ENCODE data around the gene LATS1.

LATS1 gene

DNA sequence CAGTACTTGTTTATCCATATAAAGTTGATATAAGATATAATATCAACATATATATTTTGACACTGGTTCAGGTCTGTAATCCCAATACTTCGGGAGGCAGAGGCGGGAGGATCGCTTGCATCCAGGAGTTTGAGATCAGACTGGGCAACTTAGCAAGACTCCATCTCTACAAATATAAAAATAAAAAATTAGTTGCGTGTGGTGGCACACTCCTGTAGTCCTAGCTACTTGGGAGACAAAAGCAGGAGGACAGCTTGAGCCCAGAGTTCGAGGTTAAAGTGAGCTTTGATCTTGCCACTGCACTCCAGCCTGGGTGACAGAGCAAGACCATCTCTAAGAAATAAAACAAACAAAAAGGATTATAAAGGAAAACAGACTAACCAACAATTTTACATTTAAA, 60.5 kb downstream of the LATS1 start:
- no peak for DNase-seq

DNA sequence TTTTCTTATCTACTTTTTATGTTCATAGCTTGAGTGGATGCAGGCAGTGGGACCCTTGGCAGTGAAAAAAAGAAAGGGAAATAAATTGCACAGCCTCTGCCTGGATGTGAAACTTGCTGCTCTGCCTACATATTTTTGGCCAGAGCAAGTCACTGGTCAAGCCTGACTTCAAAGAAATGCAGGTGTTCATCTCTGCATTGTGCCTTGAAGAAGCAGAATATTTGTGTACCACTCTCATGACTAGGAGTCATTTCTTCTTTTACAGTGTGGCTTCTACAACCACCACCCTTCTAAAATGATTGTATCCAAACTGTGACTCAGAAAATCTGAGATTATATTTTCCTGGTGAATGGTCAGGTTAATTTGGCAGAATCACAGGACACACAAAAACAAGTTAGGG, 66.8 kb downstream of the LATS1 start:
- DNase-seq = no peak

DNA sequence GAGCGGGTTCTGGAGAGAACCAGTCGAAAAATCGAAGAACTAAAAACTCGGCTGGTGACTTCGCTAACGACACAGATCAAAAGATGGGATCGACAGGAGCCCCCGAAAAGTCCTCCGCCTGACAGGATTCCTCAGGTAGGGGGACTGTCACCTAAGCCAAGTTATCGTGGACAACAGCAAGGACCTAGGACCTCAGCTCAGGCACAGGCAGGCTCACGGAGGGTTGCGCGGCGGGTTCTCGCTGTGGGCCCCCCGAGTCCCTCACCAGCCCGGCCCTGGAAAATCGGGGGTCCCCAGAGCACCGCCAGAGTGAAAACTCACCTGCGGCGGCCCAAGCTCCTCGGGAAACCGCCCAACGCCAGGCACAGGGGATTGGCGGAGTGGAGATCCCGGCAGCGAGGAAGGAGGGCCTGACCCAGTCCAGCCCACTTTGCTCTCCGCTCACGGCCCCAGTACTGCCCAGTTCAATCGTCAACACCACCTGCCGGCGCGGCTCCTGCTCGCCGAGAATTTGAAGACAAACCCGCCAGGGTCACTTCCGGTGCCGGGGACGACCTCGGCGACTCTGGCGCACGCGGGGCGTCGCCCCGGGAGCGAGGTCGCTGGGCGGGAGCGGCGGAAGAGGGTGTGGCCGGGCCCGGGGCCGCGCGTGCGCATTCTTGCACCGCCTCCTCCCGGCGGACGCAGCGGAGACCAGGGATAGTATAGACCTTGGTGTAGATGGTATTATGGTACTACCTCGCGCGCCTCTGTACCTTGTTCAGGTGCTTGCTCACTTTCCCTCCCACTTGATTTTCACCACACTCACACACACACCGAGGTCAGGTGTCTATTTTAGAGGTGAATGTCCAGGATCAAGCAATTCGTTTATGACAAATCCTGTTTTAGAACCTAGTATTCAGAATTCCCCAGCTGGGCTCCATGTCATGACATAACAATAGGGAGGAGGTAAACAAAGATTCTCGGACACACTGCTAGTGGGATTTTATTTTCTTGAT, 69.5 kb downstream of the LATS1 start, which contains the start of gene KATNA1:
TSS of gene KATNA1 (minus strand) at position 567 of the 998 bp plus-strand sequence. CDS start 10,167 bp downstream, outside the sequence.
- peak; percentile 78 for DNase-seq

DNA sequence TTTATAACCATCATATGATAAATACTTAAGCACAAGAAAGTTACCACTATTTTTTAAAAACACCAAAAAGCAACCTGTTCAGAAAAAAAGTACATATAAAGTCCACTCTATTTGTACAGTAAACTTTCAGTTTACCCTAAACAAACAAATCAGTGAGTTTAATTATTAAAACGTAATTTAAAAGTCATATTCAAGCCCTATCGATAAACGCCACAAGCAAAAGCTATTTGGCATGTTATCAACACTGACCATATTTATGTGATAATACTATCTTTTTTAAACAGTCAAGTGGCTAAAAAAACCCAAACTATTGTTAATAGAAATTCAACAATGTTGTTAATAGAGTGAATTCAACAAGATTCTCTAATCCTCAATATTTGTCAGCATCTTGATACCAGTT, 71.3 kb downstream of the LATS1 start:
- no peak for DNase-seq

DNA sequence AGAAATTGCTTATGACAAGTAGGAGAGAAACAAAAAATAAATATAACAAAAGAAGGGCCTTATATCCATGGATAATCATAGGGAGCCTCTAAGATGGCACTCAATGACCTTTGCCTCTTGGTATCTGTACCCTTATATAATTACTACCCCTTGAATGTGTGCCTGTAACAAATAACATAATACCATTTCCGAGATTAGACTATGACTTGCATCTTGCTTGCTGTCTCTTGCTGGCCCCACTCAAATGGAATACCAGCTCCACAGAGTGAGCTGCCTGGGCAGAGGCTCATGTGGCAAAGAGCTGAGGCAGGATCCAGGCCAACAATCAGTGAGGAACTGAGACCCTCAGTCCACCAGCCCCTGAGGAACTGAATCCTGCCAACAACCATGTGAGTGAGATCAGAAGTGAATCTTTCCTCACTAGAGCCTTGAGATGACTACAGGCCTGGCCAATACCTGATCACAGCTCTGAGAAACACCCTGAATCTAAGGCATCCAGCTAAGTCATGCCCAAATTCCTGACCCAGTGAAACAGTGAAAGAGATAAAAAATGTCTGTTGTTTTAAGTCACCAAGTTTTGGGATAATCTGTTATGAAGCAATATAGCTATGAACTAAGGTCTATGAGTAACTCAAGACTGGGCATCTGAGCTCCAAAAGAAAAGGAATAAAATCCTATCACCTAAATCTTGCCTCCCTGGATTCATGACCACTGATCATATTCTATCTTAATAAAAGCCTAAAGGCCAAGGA, 74.9 kb downstream of the LATS1 start:
- no peak for DNase-seq

DNA sequence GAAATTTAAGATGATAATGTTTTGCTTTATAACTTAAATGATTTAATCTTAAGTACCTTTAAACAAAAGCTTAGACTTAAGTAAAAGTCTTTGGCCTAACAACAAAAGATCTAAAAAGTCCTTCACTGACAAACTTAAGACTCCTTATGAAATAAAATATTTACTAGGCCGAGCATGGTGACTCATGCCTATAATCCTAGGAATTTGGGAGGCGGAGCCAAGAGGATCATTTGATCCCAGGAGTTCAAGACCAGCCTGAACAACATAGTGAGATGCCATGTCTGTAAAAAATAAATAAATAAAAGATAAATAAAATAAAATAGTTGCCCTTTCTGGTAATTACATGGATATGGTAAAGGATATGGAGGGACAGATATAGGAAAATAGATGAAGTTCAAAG, 81.8 kb downstream of the LATS1 start:
- no peak for DNase-seq

DNA sequence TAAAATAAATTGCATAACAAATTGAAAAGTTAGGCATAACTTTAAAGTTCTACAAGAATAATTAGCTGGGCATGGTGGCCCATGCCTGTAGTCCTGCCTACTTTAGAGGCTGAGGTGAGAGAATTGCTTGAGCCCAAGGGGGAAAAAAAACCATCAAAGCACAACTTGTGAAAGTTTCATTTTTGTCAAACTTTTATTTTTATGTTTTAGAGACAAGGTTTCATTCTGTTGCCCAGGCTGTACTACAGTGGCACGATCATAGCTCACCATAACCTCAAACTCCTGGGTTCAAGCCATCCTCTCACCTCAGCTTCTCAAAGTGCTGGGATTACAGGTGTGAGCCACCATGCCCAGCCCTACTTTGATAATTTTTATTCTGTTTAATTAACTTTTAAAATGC, 83.6 kb downstream of the LATS1 start:
- no peak for DNase-seq

DNA sequence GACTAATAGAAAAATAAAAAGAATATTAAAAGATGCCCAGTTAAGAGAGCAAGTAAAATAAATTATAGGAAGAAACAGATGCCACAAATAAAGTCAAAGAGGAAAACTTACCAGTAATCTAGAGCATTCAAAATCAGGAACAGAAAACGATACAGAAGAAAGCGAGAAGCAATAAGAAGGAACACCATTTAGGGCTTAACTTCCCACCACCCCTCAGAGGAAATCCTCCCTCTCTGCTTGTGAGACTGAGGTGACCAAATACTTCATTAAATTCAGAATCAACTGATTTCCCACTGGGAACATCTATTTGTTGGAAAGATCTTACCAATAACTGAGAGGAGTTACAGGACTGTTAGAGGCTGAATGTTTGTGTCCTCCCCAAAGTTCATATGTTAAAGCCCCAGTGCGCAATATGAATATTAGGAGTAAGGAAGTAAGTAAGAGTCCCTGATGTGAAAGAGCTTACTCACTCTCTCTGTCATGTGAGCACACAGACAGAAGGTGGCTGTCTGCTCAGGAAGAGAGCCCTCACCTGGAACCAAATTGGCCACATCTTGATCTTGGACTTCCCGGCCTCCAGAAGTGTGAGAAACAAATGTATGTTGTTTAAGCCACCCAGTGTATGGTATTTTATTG, 88.9 kb downstream of the LATS1 start:
- DNase-seq = no peak

DNA sequence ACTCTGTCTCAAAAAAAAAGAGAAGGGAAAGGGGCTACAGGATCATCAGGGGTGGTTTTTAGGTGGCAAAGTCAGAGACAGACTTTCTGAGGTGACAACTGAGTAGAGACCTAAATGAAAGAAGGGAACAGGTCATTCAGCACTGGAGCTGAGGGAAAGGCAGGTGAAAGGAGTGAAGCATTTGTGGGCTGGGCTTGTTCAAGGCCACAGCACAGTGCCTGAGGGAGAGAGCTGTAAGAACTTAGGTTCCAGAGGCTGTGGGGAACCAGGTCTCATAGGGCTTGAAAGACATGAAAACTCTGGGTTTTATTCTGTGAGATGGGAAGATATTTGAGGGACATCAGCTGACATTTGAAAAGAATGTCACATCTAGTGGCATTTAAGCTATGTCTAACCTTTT, 90.2 kb downstream of the LATS1 start:
- no peak for DNase-seq

DNA sequence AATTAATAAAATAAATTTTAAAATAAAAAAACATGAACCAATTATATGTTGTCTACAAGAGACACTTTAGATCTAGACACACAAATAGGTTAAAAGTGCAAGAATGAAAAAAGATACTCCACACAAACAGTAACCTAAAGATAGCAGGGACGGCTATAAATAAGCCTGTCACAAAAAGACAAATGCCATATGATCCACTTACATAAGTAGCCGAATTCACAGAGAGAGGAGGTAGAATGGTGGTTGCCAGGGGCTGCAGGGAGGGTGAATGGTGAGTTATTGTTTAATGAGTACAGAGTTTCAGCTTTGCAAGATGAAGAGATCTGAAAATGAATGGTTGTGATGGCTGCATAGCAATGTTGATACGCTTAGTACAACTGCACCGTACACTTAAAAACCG, 102.1 kb downstream of the LATS1 start:
- no peak for DNase-seq

DNA sequence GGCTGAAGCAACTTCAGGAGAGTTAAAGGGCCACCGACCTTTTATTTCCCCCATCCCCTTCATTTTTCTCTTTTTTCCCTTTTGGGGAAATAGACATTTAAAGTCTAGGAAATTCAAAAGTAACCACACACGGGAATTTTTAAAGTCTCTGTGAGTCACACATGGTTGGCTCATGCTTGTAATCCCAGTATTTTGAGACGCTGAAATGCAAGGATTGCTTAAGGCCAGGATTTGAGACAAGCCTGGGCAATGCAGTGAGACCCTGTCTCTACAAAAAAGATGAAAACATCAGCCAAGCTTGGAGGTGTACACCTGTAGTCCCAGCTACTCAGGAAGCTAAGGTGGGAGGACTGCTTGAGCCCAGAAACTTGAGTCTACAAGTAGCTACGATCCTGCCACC, 103.6 kb downstream of the LATS1 start:
- DNase-seq = no peak

DNA sequence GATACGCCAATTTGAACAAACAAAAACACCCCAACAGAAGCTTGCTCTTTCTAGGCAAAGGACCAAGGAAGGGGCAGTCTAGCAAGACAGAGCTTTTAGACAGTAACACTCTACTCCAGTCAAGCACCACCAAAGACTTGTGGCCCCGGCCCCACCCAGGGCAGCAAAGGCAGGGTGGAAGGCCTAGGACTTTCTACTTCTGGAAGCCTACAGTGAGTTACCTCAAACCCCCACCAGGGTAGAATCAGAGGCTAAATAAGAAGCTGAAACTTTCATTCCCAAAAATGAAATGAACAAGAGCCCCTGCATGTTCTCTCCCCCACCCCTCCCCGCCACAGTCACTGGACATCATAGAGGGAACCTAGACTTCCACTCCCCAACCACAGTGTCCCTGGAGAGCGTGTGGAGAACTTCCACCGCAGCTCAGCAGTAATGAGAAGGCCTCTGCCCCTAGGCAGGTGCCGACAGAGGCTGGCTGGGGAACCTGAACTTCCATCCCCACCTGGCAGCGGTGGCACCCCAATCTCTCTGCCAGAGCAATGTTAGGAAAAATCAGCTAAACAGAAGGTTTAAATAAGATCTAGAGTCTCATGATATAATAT, 109.4 kb downstream of the LATS1 start:
- DNase-seq = no peak

Data from effector CD8-positive, alpha-beta T cell (primary cell).